Stimulated activated effector memory CD8-positive, alpha-beta T cell treated with anti-CD3 and anti-CD28 coated beads, Interleukin-12 subunit alpha, Interleukin-12 subunit beta, amount 100 ng/mL, for 72 hours (primary cell): ENCODE measurements around the gene RASGRF1.
A peak's percentile ranks its signal among the peaks of the same experiment; 100 is the strongest.

ENCODE experiments used
- ATAC-seq: fragments of 150-1000 bp; cut with Tn5 transposase; 2 replicates; pipeline ENCODE4 v1.10.0; 2021
- DNase-seq, 2 donors: peaks; one replicate each; pipeline ENCODE4 v3.0.0; 2021 to 2022; ENCODE audit warnings: low spot score in 2 of 2
- H3K27ac Mint-ChIP-seq: one replicate; pipeline ENCODE4 v1.8.0; 2022; ENCODE audit warnings: mild to moderate bottlenecking, mixed read lengths
- H3K36me3 Mint-ChIP-seq: one replicate; pipeline ENCODE4 v1.8.0; 2022; ENCODE audit warnings: mild to moderate bottlenecking, mixed read lengths
- H3K4me1 Mint-ChIP-seq: one replicate; pipeline ENCODE4 v1.8.0; 2022; ENCODE audit warnings: mixed read lengths
- H3K4me3 Mint-ChIP-seq: one replicate; pipeline ENCODE4 v1.8.0; 2022; ENCODE audit warnings: mild to moderate bottlenecking, mixed read lengths
- H3K9me3 Mint-ChIP-seq: one replicate; pipeline ENCODE4 v1.8.0; 2022; ENCODE audit warnings: mixed read lengths

Gene RASGRF1

GRCh38 chr15:79090487-79091203, at the start of gene RASGRF1:
Gene RASGRF1, minus strand, starts transcription at chr15:79090780. Its CDS starts 282 bp downstream, at chr15:79090498.
- peaks cover 6% of the 10 kb centered on the region for H3K36me3 Mint-ChIP-seq
- DNase-seq = no peak
- H3K27ac Mint-ChIP-seq = no peak within 1 kb of the TSS
- H3K4me3 Mint-ChIP-seq = peak within 1 kb of the TSS; percentile 22
- ATAC-seq = no peak
- peaks cover 8% of the 10 kb centered on the region for H3K4me1 Mint-ChIP-seq
- no peaks in the 10 kb centered on the region for H3K9me3 Mint-ChIP-seq

- DNase-seq = no peak
- Mint-ChIP-seq H3K27ac (no peak overlapping the region), H3K9me3 (peaks cover 2% of the 10 kb centered on the region), H3K4me1 (no peaks in the 10 kb centered on the region), H3K4me3 (no peak overlapping the region), H3K36me3 (no peaks in the 10 kb centered on the region)
- no peak for ATAC-seq
Observed at GRCh38 chr15:79136434-79137046, 46.0 kb upstream of the RASGRF1 start.

GRCh38 chr15:79133309-79133708, 42.7 kb upstream of the RASGRF1 start:
- no peak for DNase-seq
- no peak overlapping the region for H3K4me3 Mint-ChIP-seq
- no peak for ATAC-seq
- H3K9me3 Mint-ChIP-seq = peaks cover 2% of the 10 kb centered on the region
- no peaks in the 10 kb centered on the region for H3K4me1 Mint-ChIP-seq
- H3K36me3 Mint-ChIP-seq = no peaks in the 10 kb centered on the region
- no peak overlapping the region for H3K27ac Mint-ChIP-seq

- Mint-ChIP-seq H3K27ac (no peak overlapping the region), H3K36me3 (no peaks in the 10 kb centered on the region), H3K4me3 (no peak overlapping the region), H3K9me3 (peaks cover 2% of the 10 kb centered on the region), H3K4me1 (no peaks in the 10 kb centered on the region)
- DNase-seq (no peak), ATAC-seq (no peak)
Observed at GRCh38 chr15:79132770-79133169, 42.2 kb upstream of the RASGRF1 start.

- ATAC-seq (no peak), DNase-seq (no peak)
- Mint-ChIP-seq H3K4me3 (no peak overlapping the region), H3K36me3 (no peaks in the 10 kb centered on the region), H3K9me3 (peaks cover 2% of the 10 kb centered on the region), H3K27ac (no peak overlapping the region), H3K4me1 (no peaks in the 10 kb centered on the region)
Observed at GRCh38 chr15:79132361-79132760, 41.8 kb upstream of the RASGRF1 start.

GRCh38 chr15:79130535-79131130, 40.1 kb upstream of the RASGRF1 start:
- DNase-seq (no peak), ATAC-seq (peak; percentile 16)
- no peak overlapping the region for H3K4me3 Mint-ChIP-seq
- H3K36me3 Mint-ChIP-seq = no peaks in the 10 kb centered on the region
- peaks cover 2% of the 10 kb centered on the region for H3K9me3 Mint-ChIP-seq
- no peaks in the 10 kb centered on the region for H3K4me1 Mint-ChIP-seq
- no peak overlapping the region for H3K27ac Mint-ChIP-seq

GRCh38 chr15:79129235-79129634, 38.7 kb upstream of the RASGRF1 start:
- Mint-ChIP-seq H3K4me1 (no peaks in the 10 kb centered on the region), H3K4me3 (no peak overlapping the region), H3K36me3 (no peaks in the 10 kb centered on the region), H3K9me3 (peaks cover 2% of the 10 kb centered on the region), H3K27ac (no peak overlapping the region)
- DNase-seq = no peak
- ATAC-seq = no peak

GRCh38 chr15:79128556-79128955, 38.0 kb upstream of the RASGRF1 start:
- no peak overlapping the region for H3K27ac Mint-ChIP-seq
- no peak for ATAC-seq
- H3K9me3 Mint-ChIP-seq = peaks cover 2% of the 10 kb centered on the region
- no peak overlapping the region for H3K4me3 Mint-ChIP-seq
- no peaks in the 10 kb centered on the region for H3K4me1 Mint-ChIP-seq
- H3K36me3 Mint-ChIP-seq = no peaks in the 10 kb centered on the region
- DNase-seq = no peak

- DNase-seq (no peak), ATAC-seq (no peak)
- Mint-ChIP-seq H3K9me3 (no peaks in the 10 kb centered on the region), H3K27ac (no peak overlapping the region), H3K4me3 (no peak overlapping the region), H3K36me3 (no peaks in the 10 kb centered on the region), H3K4me1 (no peaks in the 10 kb centered on the region)
Observed at GRCh38 chr15:79124388-79124787, 33.8 kb upstream of the RASGRF1 start.

GRCh38 chr15:79122991-79123390, 32.4 kb upstream of the RASGRF1 start:
- ATAC-seq (peak; percentile 44), DNase-seq (no peak)
- H3K36me3 Mint-ChIP-seq = no peaks in the 10 kb centered on the region
- H3K27ac Mint-ChIP-seq = no peak overlapping the region
- no peak overlapping the region for H3K4me3 Mint-ChIP-seq
- H3K4me1 Mint-ChIP-seq = no peaks in the 10 kb centered on the region
- H3K9me3 Mint-ChIP-seq = no peaks in the 10 kb centered on the region

- DNase-seq (no peak), ATAC-seq (no peak)
- no peaks in the 10 kb centered on the region for H3K36me3 Mint-ChIP-seq
- H3K9me3 Mint-ChIP-seq = no peaks in the 10 kb centered on the region
- H3K4me1 Mint-ChIP-seq = no peaks in the 10 kb centered on the region
- no peak overlapping the region for H3K4me3 Mint-ChIP-seq
- H3K27ac Mint-ChIP-seq = no peak overlapping the region
Observed at GRCh38 chr15:79122391-79122790, 31.8 kb upstream of the RASGRF1 start.

- DNase-seq (no peak), ATAC-seq (no peak)
- no peaks in the 10 kb centered on the region for H3K4me1 Mint-ChIP-seq
- no peaks in the 10 kb centered on the region for H3K9me3 Mint-ChIP-seq
- no peak overlapping the region for H3K27ac Mint-ChIP-seq
- H3K4me3 Mint-ChIP-seq = no peak overlapping the region
- no peaks in the 10 kb centered on the region for H3K36me3 Mint-ChIP-seq
Observed at GRCh38 chr15:79121571-79121970, 31.0 kb upstream of the RASGRF1 start.

- Mint-ChIP-seq H3K9me3 (no peaks in the 10 kb centered on the region), H3K36me3 (no peaks in the 10 kb centered on the region), H3K4me3 (no peak overlapping the region), H3K4me1 (no peaks in the 10 kb centered on the region), H3K27ac (no peak overlapping the region)
- DNase-seq (no peak), ATAC-seq (peak; percentile 17)
Observed at GRCh38 chr15:79117442-79118204, 27.0 kb upstream of the RASGRF1 start.

- ATAC-seq (no peak), DNase-seq (no peak)
- Mint-ChIP-seq H3K4me1 (no peaks in the 10 kb centered on the region), H3K4me3 (no peak overlapping the region), H3K27ac (no peak overlapping the region), H3K9me3 (no peaks in the 10 kb centered on the region), H3K36me3 (no peaks in the 10 kb centered on the region)
Observed at GRCh38 chr15:79116771-79117170, 26.2 kb upstream of the RASGRF1 start.

GRCh38 chr15:79115986-79116665, 25.5 kb upstream of the RASGRF1 start:
- DNase-seq (no peak), ATAC-seq (no peak)
- no peaks in the 10 kb centered on the region for H3K36me3 Mint-ChIP-seq
- no peaks in the 10 kb centered on the region for H3K4me1 Mint-ChIP-seq
- no peak overlapping the region for H3K27ac Mint-ChIP-seq
- no peaks in the 10 kb centered on the region for H3K9me3 Mint-ChIP-seq
- H3K4me3 Mint-ChIP-seq = no peak overlapping the region
